Stimulated activated CD8-positive, alpha-beta memory T cell treated with anti-CD3 and anti-CD28 coated beads, Interleukin-15, amount 100 ng/mL, for 4 hours (primary cell): ENCODE measurements around the gene VILL.
"Not testable (repeated sequence)": the region's sequence is repeated elsewhere in the genome, so short reads cannot be mapped to it uniquely, and the experiment has no call there.

Experiments
- DNase-seq, 2 donors: peaks; one replicate each; pipeline ENCODE4 v3.0.0-alpha.2; 2020; ENCODE audit warnings: low read depth in 2 of 2

The VILL gene

GRCh38 chr3:37986479-37987314 lies 3.9 kb upstream of the VILL start:
- no peak for DNase-seq

GRCh38 chr3:37987315-37987697 lies 3.3 kb upstream of the VILL start:
- DNase-seq, result no peak

GRCh38 chr3:37987751-37988179 lies 2.8 kb upstream of the VILL start:
- DNase-seq, result no peak

- not testable (repeated sequence) for DNase-seq
Observed at GRCh38 chr3:37988376-37988775, 2.2 kb upstream of the VILL start.

- no peak for DNase-seq
Observed at GRCh38 chr3:37988931-37989525, 1.6 kb upstream of the VILL start.

GRCh38 chr3:37989821-37990480 lies 635 bp upstream of the VILL start:
- DNase-seq, result no peak

GRCh38 chr3:37991109-37991508 lies 523 bp downstream of the VILL start:
- DNase-seq, result no peak

- no peak for DNase-seq
Observed at GRCh38 chr3:37991823-37992222, 1.2 kb downstream of the VILL start.

GRCh38 chr3:37992271-37993066 lies 1.9 kb downstream of the VILL start:
- DNase-seq, result no peak

- no peak for DNase-seq
Observed at GRCh38 chr3:37993067-37993455, 2.5 kb downstream of the VILL start.

GRCh38 chr3:37993460-37993819 lies 2.9 kb downstream of the VILL start:
- no peak for DNase-seq

- DNase-seq, result peak; percentile 16 to 47
Observed at GRCh38 chr3:37993820-37994638, 3.4 kb downstream of the VILL start.

GRCh38 chr3:37994639-37994972 lies 4.0 kb downstream of the VILL start:
- no peak for DNase-seq

GRCh38 chr3:37995652-37996641 lies 5.4 kb downstream of the VILL start:
- DNase-seq, result no peak

GRCh38 chr3:37996785-37997301 lies 6.3 kb downstream of the VILL start:
- DNase-seq, result peak; percentile 43 to 59

GRCh38 chr3:37997342-37997741 lies 6.8 kb downstream of the VILL start:
- no peak for DNase-seq

- DNase-seq, result no peak
Observed at GRCh38 chr3:37997791-37998370, 7.3 kb downstream of the VILL start.

- DNase-seq, result no peak
Observed at GRCh38 chr3:37999836-38000235, 9.2 kb downstream of the VILL start.

- DNase-seq, result no peak
Observed at GRCh38 chr3:38000242-38000916, 9.8 kb downstream of the VILL start.
